SU-DHL-6 (cell line): ENCODE results near the gene APPBP2.

Source experiments
- H2AFZ ChIP-seq: fragments of 200-600 bp; sonication (generic); 2 replicates; pipeline ENCODE4 v1.6.1; 2014; ENCODE audit warnings: low read depth, mild to moderate bottlenecking, moderate library complexity, mixed read lengths, antibody characterized with exemption, low read length; ENCODE audit not compliant: severe bottlenecking
- H3F3A ChIP-seq: fragments of 200-600 bp; shearing (Covaris generic); 2 replicates; pipeline ENCODE4 v1.6.0; 2016; ENCODE audit warnings: antibody characterized with exemption, mild to moderate bottlenecking; ENCODE audit not compliant: insufficient read depth
- H3K27ac ChIP-seq: fragments of 200-600 bp; sonication (generic); 2 replicates; pipeline ENCODE4 v1.5.1; 2016; ENCODE audit warnings: low read depth, mild to moderate bottlenecking, low read length, moderate library complexity, mixed read lengths
- H3K27me3 ChIP-seq: fragments of 200-600 bp; sonication (generic), shearing (Covaris generic); 2 replicates; pipeline ENCODE4 v1.6.0; 2014; ENCODE audit warnings: mild to moderate bottlenecking, low read length
- H3K36me3 ChIP-seq: fragments of 200-600 bp; sonication (generic); 2 replicates; pipeline ENCODE4 v1.6.1; 2014; ENCODE audit warnings: mild to moderate bottlenecking, low read length, mixed read lengths
- H3K4me2 ChIP-seq: fragments of 300-600, 200-600 bp; shearing (Covaris generic), sonication (generic); 2 replicates; pipeline ENCODE4 v1.6.0; 2014; ENCODE audit warnings: low read length, low read depth, mild to moderate bottlenecking; ENCODE audit not compliant: poor library complexity, severe bottlenecking
- H3K4me3 ChIP-seq: fragments of 200-600 bp; sonication (generic); 2 replicates; pipeline ENCODE4 v1.5.1; 2014; ENCODE audit warnings: antibody characterized with exemption, low read length, mild to moderate bottlenecking, mixed read lengths; ENCODE audit not compliant: insufficient read depth, poor library complexity, severe bottlenecking
- H3K79me2 ChIP-seq: fragments of 200-600 bp; sonication (generic); 2 replicates; pipeline ENCODE4 v1.6.1; 2014; ENCODE audit warnings: mild to moderate bottlenecking, low read length, moderate library complexity; ENCODE audit not compliant: insufficient read depth
- H3K9ac ChIP-seq: fragments of 200-600 bp; sonication (generic); 2 replicates; pipeline ENCODE4 v1.7.0; 2014; ENCODE audit warnings: mild to moderate bottlenecking, low read length
- H3K9me2 ChIP-seq: fragments of 200-600 bp; sonication (generic); replicated peaks from 2 replicates; pipeline ENCODE4 v1.6.1; 2014; ENCODE audit warnings: low read length; ENCODE audit not compliant: insufficient read depth
- H3K9me3 ChIP-seq: fragments of 200-600 bp; sonication (generic); 2 replicates; pipeline ENCODE4 v1.6.1; 2014; ENCODE audit warnings: low read length, mixed read lengths; ENCODE audit not compliant: insufficient read depth
- H4K20me1 ChIP-seq: fragments of 200-600 bp; sonication (generic); 2 replicates; pipeline ENCODE4 v1.6.1; 2014; ENCODE audit warnings: low read depth, mild to moderate bottlenecking, antibody characterized with exemption, low read length, moderate library complexity, mixed read lengths
- CTCF ChIP-seq: fragments of 200-600 bp; sonication (generic); IDR thresholded peaks from one replicate; pipeline ENCODE4 v1.5.1; 2017; ENCODE audit warnings: antibody characterized with exemption, mild to moderate bottlenecking, low read length, moderate library complexity; ENCODE audit not compliant: insufficient read depth, poor library complexity, severe bottlenecking
- EZH2phosphoT487 ChIP-seq: fragments of 200-600 bp; sonication (generic), shearing (Covaris generic); conservative IDR thresholded peaks from 2 replicates; pipeline ENCODE4 v1.6.1; 2018; ENCODE audit warnings: mild to moderate bottlenecking, antibody characterized with exemption, low read length, moderate library complexity, mixed read lengths

Gene APPBP2

GRCh38 chr17:60563743-60564142 lies 37.7 kb upstream of the APPBP2 start:
- no peak overlapping the region for H3K4me3 ChIP-seq
- no peaks in the 10 kb centered on the region for H3F3A ChIP-seq
- no peak overlapping the region for H3K9ac ChIP-seq
- no peaks in the 10 kb centered on the region for H3K79me2 ChIP-seq
- no peaks in the 10 kb centered on the region for H3K36me3 ChIP-seq
- no peak overlapping the region for H3K4me2 ChIP-seq
- no peaks in the 10 kb centered on the region for H3K9me2 ChIP-seq
- no peak overlapping the region for H3K27ac ChIP-seq
- H4K20me1 ChIP-seq, result no peaks in the 10 kb centered on the region
- no peak for TF ChIP-seq CTCF
- TF ChIP-seq EZH2phosphoT487, result no peak
- H2AFZ ChIP-seq, result no peak overlapping the region
- H3K9me3 ChIP-seq, result peaks cover 3% of the 10 kb centered on the region; the same call in 1 of the 2 replicates
- H3K27me3 ChIP-seq, result no peaks in the 10 kb centered on the region

GRCh38 chr17:60562421-60562820 lies 36.4 kb upstream of the APPBP2 start:
- Histone ChIP-seq H4K20me1 (no peaks in the 10 kb centered on the region), H3K9me3 (peaks cover 16% of the 10 kb centered on the region; the same call in 1 of the 2 replicates), H3F3A (no peaks in the 10 kb centered on the region), H2AFZ (no peak overlapping the region), H3K27ac (no peak overlapping the region), H3K4me3 (no peak overlapping the region), H3K9me2 (no peaks in the 10 kb centered on the region), H3K79me2 (no peaks in the 10 kb centered on the region), H3K4me2 (no peak overlapping the region), H3K36me3 (peaks cover 3% of the 10 kb centered on the region; the same call in 1 of the 2 replicates), H3K27me3 (no peaks in the 10 kb centered on the region), H3K9ac (no peak overlapping the region)
- TF ChIP-seq CTCF, result no peak
- no peak for TF ChIP-seq EZH2phosphoT487

- no peak overlapping the region for H3K4me2 ChIP-seq
- no peaks in the 10 kb centered on the region for H3K27me3 ChIP-seq
- H4K20me1 ChIP-seq, result no peaks in the 10 kb centered on the region
- no peak overlapping the region for H3K27ac ChIP-seq
- H3K79me2 ChIP-seq, result no peaks in the 10 kb centered on the region
- no peak overlapping the region for H3K4me3 ChIP-seq
- no peak for TF ChIP-seq CTCF
- no peak for TF ChIP-seq EZH2phosphoT487
- no peak overlapping the region for H2AFZ ChIP-seq
- peaks cover 6% of the 10 kb centered on the region; the same call in 1 of the 2 replicates for H3K36me3 ChIP-seq
- H3F3A ChIP-seq, result no peaks in the 10 kb centered on the region
- H3K9me2 ChIP-seq, result no peaks in the 10 kb centered on the region
- no peak overlapping the region for H3K9ac ChIP-seq
- peaks cover 22% of the 10 kb centered on the region; the same call in 1 of the 2 replicates for H3K9me3 ChIP-seq
These were observed 34.8 kb upstream of the APPBP2 start for GRCh38 chr17:60560860-60561257.
